ENCODE results near the gene SPON2.

The SPON2 gene

GRCh38 chr4:1208970-1209704, 36.8 kb upstream of the SPON2 start:
- DNase-seq (ENCODE audit: low spot score): peak; percentile 50

GRCh38 chr4:1208266-1208961, 36.0 kb upstream of the SPON2 start:
- DNase-seq (ENCODE audit: low spot score): no peak

GRCh38 chr4:1207603-1208265, 35.4 kb upstream of the SPON2 start:
- DNase-seq (ENCODE audit: low spot score): peak; percentile 63

GRCh38 chr4:1207157-1207470, 34.7 kb upstream of the SPON2 start:
- no peak for DNase-seq (ENCODE audit: low spot score)

GRCh38 chr4:1206299-1207156, 34.1 kb upstream of the SPON2 start:
- no peak for DNase-seq (ENCODE audit: low spot score)

GRCh38 chr4:1205586-1206298, 33.4 kb upstream of the SPON2 start:
- no peak for DNase-seq (ENCODE audit: low spot score)

GRCh38 chr4:1204828-1205585, 32.6 kb upstream of the SPON2 start:
- no peak for DNase-seq (ENCODE audit: low spot score)

GRCh38 chr4:1204286-1204827, 32.0 kb upstream of the SPON2 start:
- no peak for DNase-seq (ENCODE audit: low spot score)

- peak; percentile 80 for DNase-seq (ENCODE audit: low spot score)
Measured at GRCh38 chr4:1203026-1203616, 30.7 kb upstream of the SPON2 start.

- no peak for DNase-seq (ENCODE audit: low spot score)
Measured at GRCh38 chr4:1202526-1203011, 30.2 kb upstream of the SPON2 start.

- DNase-seq (ENCODE audit: low spot score): no peak
Measured at GRCh38 chr4:1201851-1202525, 29.6 kb upstream of the SPON2 start.

GRCh38 chr4:1200425-1201035, 28.1 kb upstream of the SPON2 start:
- no peak for DNase-seq (ENCODE audit: low spot score)

GRCh38 chr4:1199556-1200331, 27.4 kb upstream of the SPON2 start:
- no peak for DNase-seq (ENCODE audit: low spot score)

- DNase-seq (ENCODE audit: low spot score): no peak
Measured at GRCh38 chr4:1198098-1198844, 25.9 kb upstream of the SPON2 start.

- no peak for DNase-seq (ENCODE audit: low spot score)
Measured at GRCh38 chr4:1196421-1197183, 24.2 kb upstream of the SPON2 start.

- no peak for DNase-seq (ENCODE audit: low spot score)
Measured at GRCh38 chr4:1195891-1196401, 23.6 kb upstream of the SPON2 start.
